22Rv1 (cell line): ENCODE results near the gene FGF3.

Experiments used
- H3K27ac ChIP-seq: fragments of 450-650 bp; 2 replicates; pipeline ENCODE4 v1.5.1; 2017
- ZFX ChIP-seq: fragments of 450-650 bp; IDR thresholded peaks from 2 replicates; pipeline ENCODE4 v1.6.1; 2017; ENCODE audit warnings: antibody characterized with exemption, borderline replicate concordance
- TF ChIP-seq, protein P1 (sequence below): fragments of 450-650 bp; IDR thresholded peaks from 2 replicates; pipeline ENCODE4 v1.5.1; 2017; ENCODE audit warnings: mild to moderate bottlenecking

Gene FGF3

DNA sequence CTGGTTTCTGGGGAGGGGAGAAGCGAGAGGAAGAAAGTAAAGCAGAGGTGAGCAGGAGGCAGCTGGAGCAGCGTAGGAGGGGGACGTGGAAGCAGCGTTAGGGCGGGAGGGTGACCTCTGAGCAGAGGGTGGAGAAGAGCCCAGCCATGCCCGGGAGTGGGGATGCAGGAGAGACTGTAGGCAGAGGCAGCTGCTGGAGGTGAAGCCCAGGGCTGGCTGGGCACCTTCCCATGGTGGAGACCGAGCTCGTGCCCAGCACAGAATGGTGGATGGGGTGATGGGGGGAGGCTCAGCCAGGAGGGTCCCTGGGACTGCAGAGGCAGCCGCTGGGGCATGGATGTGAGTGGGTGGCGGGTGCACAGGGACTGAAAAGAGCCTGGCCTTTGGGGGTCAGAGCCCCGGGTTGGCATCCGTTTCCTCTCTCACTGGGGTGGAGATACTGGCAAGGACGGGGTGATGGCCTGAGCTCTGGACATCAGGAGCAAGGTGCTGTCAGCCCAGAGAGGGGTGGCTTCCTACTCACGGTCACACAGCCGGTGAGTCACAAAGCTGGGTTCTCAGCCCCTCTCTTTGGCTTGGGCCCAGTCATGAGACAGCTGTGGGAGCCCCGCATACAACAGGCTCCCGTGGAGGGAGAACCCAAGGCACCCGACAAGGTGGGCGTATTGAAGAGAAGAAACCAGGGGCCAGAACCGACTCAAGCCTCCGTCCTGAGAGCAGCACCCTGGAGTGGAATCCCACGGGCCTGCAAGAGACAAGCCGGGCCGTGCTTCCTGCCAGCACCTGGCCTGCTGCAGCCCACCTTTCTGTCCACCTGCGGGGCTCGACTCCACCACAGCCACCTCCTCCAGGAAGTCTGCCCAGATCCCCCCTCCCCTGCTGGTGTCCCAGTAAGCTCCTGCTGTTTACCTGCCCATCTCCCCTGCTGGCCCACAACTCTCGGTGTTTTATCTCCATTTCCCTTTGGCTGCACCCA is 45.8 kb upstream of the FGF3 start:
- no peak overlapping the region for H3K27ac ChIP-seq
- TF ChIP-seq, protein P1, sequence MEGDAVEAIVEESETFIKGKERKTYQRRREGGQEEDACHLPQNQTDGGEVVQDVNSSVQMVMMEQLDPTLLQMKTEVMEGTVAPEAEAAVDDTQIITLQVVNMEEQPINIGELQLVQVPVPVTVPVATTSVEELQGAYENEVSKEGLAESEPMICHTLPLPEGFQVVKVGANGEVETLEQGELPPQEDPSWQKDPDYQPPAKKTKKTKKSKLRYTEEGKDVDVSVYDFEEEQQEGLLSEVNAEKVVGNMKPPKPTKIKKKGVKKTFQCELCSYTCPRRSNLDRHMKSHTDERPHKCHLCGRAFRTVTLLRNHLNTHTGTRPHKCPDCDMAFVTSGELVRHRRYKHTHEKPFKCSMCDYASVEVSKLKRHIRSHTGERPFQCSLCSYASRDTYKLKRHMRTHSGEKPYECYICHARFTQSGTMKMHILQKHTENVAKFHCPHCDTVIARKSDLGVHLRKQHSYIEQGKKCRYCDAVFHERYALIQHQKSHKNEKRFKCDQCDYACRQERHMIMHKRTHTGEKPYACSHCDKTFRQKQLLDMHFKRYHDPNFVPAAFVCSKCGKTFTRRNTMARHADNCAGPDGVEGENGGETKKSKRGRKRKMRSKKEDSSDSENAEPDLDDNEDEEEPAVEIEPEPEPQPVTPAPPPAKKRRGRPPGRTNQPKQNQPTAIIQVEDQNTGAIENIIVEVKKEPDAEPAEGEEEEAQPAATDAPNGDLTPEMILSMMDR: no peak
- TF ChIP-seq ZFX: no peak

DNA sequence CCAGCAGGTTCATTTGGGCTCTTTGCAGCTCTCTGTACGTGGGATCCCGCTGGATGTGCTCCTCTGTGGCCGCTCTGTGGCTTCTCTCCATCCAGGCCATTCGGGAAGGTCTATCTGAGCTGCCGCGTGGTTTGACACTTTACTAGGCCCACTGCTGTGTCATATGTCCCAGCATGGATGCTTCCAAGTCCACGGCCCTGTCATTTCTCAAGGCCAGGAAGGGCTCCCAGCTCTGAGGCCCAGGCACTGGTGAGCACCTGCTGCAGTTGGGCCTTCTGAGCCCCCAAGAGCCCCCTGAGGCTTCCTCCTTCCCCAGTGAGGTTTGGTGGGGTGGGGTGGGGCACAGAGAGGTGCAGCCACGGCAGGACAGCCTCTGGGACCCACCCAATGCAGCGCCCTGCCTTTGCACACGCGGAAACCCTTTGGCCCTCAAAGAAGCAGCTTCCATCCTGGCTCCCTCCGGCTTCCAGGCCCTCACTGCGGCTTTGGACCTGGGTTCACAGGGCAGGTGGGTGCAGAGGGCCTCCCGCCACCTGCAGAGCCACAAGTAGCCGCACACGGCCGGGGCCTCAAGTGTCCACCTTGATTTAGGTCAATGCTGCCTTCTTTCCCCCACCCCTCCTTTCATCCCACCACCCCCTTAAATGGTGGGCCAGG is 44.5 kb upstream of the FGF3 start:
- H3K27ac ChIP-seq: no peak overlapping the region
- no peak for TF ChIP-seq ZFX
- TF ChIP-seq, protein P1: no peak

DNA sequence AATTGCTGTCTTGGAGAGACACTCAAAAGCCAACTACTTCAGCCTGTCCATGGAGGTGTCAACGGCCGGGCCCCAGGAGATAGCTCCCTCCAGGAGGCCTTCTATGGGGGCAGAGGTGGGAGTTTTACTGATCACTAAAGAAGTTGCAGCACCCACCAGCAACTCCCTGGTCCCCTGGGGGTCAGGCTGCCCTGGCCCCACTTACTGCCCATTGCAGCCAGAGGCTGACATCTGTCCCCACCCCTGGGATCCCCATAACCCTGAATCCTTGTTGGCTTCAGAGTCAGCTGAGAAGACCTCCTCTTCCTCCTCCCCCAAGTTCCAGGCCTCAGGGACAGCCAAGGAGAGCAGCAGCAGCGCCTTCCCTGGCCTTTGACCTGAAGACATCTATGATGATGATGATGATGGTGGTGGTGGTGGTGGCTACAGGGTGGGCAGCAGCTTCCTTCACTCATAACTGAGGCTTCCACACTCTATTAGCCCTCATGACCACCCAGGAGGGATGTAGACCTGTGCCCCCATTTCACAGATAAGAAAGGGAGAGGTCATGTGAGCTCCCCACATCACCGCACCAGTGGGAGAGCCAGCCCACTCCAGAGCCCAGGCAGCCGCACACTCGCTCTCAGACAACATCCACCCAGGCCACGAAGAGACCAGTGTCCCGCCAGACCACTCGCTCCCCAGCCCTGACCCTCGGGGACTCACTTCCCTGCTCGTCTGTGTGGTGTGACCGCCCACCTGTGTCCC is 43.8 kb upstream of the FGF3 start:
- no peak overlapping the region for H3K27ac ChIP-seq
- no peak for TF ChIP-seq ZFX
- TF ChIP-seq, protein P1: no peak

DNA sequence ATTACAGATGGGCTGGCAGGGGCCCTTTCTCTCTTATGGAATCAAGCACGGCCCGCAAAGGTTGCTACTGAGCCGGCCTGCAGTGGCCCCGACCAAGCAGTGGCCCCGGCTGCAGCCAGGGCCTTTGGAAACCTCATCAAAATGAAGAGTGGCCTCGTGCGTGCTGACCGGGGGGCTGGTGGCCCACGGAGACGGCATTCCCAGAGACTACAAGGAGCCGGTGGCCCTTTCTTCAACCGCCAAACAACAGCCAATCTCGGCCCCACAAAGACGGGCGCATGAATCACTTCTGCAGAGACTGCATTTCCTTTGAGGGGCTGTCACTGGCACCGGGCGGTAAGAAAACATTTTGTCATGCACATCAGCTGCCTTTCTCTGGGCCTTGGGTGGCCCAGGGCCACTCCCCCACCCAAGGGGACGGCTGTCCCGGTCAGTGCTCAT is 43.1 kb upstream of the FGF3 start:
- H3K27ac ChIP-seq: no peak overlapping the region
- TF ChIP-seq, protein P1: no peak
- no peak for TF ChIP-seq ZFX

DNA sequence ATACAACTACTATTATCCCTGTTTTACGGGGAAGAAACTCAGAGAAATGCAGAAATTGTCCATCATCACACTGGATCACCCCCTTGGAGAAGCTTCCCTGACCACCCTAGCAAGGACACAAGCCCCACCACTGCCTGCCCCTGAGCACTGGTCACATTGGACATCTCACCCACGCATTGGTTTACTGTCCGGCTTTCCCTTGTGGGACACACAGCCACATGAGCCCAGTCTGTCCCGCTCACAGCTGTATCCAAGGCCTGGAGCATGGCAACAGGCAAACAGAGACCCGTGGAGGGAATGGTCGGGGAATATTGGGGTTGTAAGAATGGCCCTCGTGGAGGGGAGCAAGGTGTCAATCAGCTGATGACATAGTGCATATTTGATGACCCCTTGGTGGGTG is 42.7 kb upstream of the FGF3 start:
- H3K27ac ChIP-seq: no peak overlapping the region
- TF ChIP-seq, protein P1: no peak
- no peak for TF ChIP-seq ZFX

DNA sequence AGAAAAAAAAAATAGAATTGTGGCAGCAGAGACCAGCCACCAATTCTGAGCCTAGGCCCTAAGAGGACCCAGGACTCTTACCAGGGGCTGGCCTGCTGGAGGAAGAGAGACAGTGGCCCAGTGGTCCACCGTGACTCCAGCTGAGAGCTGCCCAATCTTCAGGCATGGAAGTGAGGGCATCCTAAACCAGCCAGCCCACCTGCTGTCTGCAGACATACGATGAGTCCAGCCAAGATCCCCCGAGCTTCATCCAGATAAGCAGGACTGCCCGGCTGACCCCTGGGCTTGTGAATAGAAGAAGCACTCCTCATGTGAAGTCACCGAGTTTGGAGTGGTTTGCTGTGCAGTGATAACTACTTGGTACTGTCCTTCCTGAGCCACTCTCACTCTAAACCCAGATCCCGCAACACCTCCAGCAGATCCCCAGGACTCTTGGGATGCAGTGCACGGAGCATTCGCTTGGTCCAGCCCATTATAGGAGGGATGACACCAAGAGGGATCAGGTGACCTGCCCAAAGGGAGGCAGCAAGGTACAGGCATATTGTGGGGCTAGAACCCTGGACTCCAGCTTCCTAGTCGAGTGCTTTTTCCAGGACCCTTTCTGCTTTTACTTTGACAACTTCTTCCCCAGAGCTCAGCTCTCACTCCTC is 41.7 kb upstream of the FGF3 start:
- no peak for TF ChIP-seq ZFX
- TF ChIP-seq, protein P1: no peak
- no peak overlapping the region for H3K27ac ChIP-seq
